Smooth muscle cell of the brain vasculature (primary cell): ENCODE measurements around the gene AP2A2.

Experiments used
- DNase-seq: peaks from one replicate; pipeline ENCODE4 v3.0.0-alpha.2; 2012; ENCODE audit warnings: low read depth, low spot score

The AP2A2 gene

GRCh38 chr11:995752-996420 is 70.2 kb downstream of the AP2A2 start:
- DNase-seq = no peak

GRCh38 chr11:996681-997080 is 71.0 kb downstream of the AP2A2 start:
- DNase-seq = no peak

DNA sequence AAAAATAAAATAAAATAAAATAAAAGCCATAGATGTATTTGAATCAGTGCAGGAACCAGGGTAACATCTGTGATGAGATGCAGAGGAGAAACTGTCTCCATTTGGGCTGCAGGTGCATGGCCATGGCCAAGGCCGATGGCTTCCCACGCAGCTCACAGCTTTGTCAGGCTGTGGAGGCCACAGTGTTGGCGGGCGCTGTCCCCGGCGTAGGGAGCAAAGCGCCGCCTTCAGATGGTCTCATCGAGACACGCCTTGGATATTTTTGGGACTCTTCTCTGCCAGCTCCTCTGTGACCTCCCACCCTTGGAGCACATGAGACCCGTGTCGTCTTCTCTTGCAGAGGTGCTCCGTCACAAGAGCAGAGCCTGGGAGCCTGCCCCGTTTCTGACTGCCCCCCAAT is 72.2 kb downstream of the AP2A2 start:
- no peak for DNase-seq

DNA sequence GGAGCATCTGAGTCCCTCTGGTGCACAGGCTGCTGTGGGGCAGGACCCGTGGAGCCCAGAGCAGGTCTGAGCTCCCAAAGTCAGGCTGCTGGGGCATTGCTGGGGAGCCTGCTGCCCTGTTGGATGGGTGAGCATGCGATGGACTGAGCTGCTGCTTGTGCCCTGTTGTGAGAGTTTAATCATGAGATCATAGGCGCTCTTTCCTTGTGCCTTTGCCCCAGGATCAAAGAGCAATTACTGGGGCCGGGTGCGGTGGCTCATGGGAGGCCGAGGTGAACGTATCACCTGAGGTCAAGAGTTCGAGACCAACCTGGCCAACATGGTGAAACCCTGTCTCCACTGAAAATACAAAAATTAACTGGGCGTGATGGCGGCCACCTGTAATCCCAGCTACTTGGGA is 73.3 kb downstream of the AP2A2 start:
- DNase-seq = no peak

DNA sequence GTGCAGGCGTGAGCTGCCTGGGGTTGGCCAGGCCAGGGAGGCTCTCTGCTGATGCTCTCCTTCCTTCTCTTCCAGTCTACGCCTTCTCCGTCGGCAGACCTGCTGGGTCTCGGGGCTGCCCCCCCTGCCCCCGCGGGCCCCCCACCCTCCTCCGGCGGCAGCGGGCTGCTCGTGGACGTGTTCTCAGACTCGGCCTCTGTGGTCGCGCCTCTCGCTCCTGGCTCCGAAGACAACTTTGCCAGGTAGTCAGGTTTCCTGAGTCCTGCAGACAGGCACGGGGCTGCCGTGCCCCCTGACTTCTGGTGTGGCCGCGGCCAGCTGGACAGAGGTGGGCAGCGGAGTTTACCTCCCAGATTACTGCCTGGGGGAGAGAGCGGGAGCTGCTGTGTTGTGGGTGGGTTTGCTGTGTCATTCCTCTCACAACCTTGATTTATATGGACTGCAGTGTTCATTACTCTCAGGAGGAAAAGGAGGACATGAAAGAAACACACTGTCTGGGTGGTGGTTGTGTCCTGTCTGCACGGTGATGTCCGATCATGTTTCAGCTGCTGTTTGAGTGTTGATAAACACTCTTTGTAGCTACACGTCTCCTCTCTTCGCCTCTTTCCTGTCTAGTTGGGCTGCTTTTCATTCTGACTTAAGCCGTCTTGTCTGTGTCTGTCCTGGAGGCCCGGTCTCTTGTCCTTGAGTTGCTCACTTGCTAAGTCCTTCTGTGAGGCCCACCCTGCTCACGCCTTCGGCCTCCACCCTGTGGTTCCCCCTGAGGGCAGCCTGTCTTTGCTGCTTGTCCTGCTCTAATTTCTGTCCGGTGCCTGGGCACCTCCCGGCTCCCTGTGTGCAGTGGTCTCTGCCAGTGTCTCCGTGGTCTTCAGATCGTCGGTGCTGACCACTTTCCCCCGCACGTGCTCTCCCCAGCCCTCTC is 74.9 kb downstream of the AP2A2 start:
- DNase-seq = no peak

- DNase-seq = no peak
Measured at GRCh38 chr11:1001617-1002405, 76.1 kb downstream of the AP2A2 start.

- DNase-seq = no peak
Measured at GRCh38 chr11:1002406-1002984, 76.8 kb downstream of the AP2A2 start.

DNA sequence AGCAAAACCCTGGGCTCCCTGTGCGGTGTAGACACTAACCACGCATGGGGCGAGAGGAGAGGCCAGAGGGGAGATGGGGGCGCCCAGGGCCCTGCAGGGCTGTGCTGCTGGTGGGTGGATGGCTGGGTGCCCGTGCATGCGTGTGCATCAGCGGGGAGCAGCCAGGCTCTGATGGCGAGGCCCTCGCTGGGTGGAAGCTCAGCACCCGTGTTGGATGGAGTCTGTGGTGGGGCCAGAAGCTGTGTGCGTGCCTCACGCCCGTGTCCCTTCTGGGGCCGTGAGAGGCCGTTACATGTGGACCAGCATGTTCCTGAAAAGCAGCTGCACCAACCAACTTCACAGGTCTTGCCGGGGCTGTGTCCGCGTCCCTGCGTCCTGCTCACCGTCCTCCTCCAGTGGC is 77.5 kb downstream of the AP2A2 start:
- DNase-seq = no peak

DNA sequence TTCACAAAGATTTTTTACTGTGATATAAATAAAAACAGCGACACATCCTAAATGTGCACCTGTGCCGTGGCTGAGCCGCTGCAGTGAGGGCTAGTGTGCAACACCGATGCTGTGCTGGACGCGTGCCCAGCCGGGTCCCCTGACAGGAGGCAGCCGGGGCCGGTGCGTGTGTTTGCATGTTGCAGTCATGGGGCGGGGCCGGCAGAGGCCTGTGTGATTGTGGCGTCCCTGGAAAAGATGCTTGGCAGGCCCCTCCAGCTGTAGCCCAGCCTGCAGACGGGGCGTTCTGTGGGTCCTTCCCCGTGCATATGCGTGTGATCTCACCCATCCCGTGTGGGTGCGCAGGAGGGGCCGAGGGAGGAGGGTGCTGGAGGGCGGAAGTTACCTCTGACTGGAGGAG is 80.3 kb downstream of the AP2A2 start:
- no peak for DNase-seq

GRCh38 chr11:1006762-1007161 is 81.1 kb downstream of the AP2A2 start:
- DNase-seq = no peak

- DNase-seq = no peak
Measured at GRCh38 chr11:1007279-1007678, 81.6 kb downstream of the AP2A2 start.

DNA sequence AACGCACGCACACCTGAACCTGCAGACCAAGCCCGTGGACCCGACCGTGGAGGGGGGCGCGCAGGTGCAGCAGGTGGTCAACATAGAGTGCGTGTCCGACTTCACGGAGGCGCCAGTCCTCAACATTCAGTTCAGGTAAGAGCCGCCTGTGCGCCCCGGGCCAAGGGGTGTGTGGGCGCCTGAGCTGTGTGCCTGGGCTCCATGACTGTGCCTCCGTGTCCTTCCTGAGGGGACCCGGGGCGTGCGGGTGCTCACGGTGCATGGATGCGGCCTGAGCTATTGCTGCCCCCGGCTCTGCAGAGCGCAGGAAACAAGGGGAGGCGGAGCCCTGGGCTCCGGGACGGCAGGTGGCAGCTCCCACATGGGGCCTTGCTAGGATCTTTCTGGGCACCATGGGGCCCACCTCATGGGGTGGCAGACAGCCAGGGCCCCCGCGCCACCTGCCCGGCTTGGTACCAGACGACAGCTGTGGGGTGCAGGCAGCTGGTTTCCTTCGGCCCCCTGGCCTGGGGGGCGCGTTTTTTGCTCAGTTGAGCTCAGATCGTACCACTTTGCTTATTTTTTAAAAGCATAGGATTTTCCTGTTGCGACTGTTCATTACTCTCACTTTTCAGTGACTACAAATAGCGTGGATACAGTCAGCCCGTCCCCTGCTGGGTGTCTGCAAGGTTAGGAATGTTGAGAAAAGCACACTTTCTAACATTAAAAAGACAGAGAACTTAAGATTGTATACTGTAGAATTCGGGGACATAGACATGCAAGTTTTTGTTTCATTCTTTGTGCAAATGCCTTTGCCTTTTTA is 82.5 kb downstream of the AP2A2 start:
- DNase-seq = peak; percentile 13

GRCh38 chr11:1008803-1009145 is 83.1 kb downstream of the AP2A2 start:
- DNase-seq = no peak

DNA sequence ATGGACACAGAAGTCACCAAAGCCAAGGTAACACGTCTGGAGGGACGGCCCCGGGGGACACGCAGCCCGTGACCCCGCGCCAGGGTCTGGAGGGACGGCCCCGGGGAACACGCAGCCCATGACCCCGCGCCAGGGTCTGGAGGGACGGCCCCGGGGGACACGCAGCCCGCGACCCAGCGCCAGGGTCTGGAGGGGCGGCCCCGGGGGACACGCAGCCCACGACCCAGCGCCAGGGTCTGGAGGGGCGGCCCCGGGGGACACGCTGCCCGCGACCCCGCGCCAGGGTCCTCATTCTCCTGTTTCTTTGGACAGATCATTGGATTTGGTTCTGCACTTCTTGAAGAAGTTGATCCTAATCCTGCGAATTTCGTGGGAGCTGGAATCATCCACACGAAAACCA is 83.7 kb downstream of the AP2A2 start:
- no peak for DNase-seq

DNA sequence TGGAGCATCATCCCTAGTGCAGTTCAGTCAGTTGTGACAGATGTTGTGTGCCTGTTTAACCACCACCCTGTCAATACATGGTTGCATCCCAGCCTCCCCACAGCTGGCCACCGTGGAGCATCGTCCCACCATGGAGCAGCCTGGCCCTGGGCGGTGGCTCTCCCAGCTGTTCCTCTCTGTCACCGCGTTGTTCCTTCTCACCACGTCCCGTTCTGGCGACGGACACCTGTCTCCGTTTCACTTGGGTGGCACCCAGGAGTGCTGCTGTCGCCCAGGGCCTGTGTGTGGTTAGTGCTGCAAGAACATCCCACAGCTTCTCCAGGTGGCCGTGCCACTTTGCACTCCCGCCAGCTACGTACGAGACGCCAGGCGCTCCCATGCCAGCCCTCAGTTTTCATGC is 84.3 kb downstream of the AP2A2 start:
- DNase-seq = no peak

- DNase-seq = no peak
Measured at GRCh38 chr11:1010551-1011319, 85.1 kb downstream of the AP2A2 start.

DNA sequence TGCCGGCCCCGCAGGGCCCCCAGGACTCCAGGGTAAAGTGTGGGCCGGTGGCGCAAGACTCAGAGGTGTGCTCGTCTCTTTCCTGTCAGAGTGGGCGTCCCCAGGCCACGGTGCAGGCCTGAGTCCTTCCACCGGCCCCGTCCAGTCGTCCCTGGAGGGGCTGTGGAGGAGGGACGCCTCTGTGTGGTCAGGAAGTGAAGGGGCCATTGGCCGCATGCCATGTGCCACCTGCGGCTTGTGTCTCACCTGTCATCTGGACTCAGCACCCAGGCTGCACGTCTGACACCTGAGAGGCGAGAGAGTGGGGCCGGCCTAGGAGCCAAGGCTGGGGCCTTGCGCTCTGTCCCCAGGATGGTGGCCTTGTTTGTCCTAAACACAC is 85.6 kb downstream of the AP2A2 start:
- DNase-seq = no peak

DNA sequence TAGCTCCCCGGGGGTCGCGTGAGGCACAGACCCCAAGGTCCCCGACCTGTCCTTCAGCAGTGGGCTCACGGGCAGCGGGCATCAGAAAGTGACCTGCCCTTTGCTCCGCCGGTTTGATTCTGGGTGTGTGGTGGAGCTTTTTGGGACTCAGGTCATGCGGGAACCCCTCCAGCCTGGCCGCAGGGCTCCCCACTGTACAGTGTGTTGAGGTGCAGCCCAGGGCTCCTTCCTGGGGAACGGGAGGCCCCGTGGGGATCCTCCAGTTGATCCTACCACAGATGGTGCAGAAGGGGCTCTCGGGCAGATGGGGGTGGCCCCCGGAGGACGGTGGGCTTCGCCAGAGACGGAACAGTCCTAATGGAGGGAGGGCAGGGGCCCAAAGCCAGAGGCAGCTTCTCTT is 86.6 kb downstream of the AP2A2 start:
- no peak for DNase-seq

DNA sequence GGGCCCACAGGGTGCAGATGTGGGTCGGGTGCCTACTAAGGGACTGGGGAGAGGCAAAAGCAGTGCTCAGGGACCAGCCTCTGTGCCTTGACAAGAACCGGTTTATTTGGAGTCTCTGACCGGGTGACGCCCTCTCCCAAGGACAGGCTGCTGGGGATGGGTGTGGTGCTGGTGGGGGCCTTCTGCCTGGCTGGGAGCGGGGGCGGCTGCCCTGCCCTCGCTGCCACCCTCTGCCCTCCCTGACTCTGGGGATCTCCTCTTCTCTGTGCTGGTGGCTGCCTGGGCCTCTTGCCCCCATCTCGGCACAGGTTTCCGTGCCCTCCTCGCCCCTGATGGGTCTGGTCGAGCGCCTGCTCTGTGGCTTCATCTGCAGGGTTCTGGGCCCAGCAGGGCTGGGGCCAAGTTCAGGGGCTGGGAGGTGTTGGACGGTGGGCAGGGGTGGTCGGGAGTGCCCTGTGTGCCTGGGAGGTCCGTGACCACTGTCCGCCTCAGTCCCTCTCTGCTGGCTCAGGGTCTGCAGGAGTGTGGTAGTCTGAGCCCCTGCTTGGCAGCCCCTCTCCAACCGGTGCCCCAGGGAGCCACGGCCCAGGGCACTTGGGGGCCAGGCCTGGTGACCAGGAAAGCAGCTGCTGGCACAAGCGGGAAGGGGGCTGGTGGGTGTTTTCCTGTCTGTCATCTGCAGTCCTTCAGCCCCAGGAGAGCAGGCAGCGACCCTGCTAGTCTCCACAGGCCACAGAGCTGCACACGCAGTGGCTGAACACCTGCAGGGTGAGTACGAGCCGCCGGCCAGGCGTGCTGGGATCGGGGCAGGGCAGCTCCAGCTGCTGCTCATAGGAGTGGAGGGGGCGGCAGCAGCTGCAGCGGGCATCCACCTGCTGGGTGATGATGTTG is 87.3 kb downstream of the AP2A2 start:
- no peak for DNase-seq

GRCh38 chr11:1013631-1013935 is 87.9 kb downstream of the AP2A2 start:
- DNase-seq = no peak
